Measurements from ENCODE around the gene OPALIN.

OPALIN gene

GRCh38 chr10:96297486-96297885 lies 61.3 kb downstream of the OPALIN start:
- no peak for TF ChIP-seq CTCF (conservative IDR thresholded peaks at IDR 0.05)
- no peak overlapping the region for H3K27ac ChIP-seq

- no peak overlapping the region for H3K27ac ChIP-seq
- TF ChIP-seq CTCF (conservative IDR thresholded peaks at IDR 0.05), result no peak
Observed at GRCh38 chr10:96295475-96295874, 63.3 kb downstream of the OPALIN start.

Measured in VCaP (cell line).